Panc1 (cell line): ENCODE data around the gene TBC1D2B. TPM values are rescaled to one million over a fixed set of nuclear protein-coding genes. Genes with fewer than 3 reads are reported as not detected.

Experiments
- ATAC-seq: fragments of 200-7000 bp; cut with Tn5 transposase; 2 replicates; pipeline ENCODE4 v1.9.1; 2020; ENCODE audit warnings: mild to moderate bottlenecking, moderate library complexity
- BruUV-seq: library from RNA; stranded (reverse); fragments of 400-500 nt; replicated peaks from 2 replicates; lab custom pipeline; 2021; lab: Mats Ljungman, UMichigan
- CTCF ChIA-PET: fragments of 300-600 bp; sonication (Branson Sonifier 250); formaldehyde crosslinking; loops from one replicate; lab custom pipeline; 2022; ENCODE audit warnings: antibody characterized with exemption; lab: Charles Lee
- POLR2A ChIA-PET: fragments of 300-600 bp; sonication (Branson Sonifier 250); formaldehyde crosslinking; loops from one replicate; lab custom pipeline; 2022; ENCODE audit warnings: antibody characterized with exemption; lab: Charles Lee
- DNase-seq: peaks from one replicate; pipeline ENCODE4 v3.0.0-alpha.2; 2010; ENCODE audit warnings: low read depth, low spot score
- H3K27ac ChIP-seq: 2 replicates; pipeline ENCODE4 v1.5.1; 2011; ENCODE audit warnings: mild to moderate bottlenecking, low read length, inconsistent platforms
- H3K27me3 ChIP-seq: fragments of 200-500 bp; sonication (Bioruptor generic); 2 replicates; pipeline ENCODE4 v1.6.0; 2014; ENCODE audit warnings: low read length, inconsistent platforms; ENCODE audit not compliant: control insufficient read depth, insufficient read depth
- H3K36me3 ChIP-seq: fragments of 200-500 bp; sonication (Bioruptor generic); 2 replicates; pipeline ENCODE4 v1.5.1; 2014; ENCODE audit warnings: inconsistent platforms, mild to moderate bottlenecking, low read length, moderate library complexity; ENCODE audit not compliant: control insufficient read depth, insufficient read depth
- H3K4me1 ChIP-seq: 2 replicates; pipeline ENCODE4 v1.5.1; 2011; ENCODE audit warnings: inconsistent platforms, mild to moderate bottlenecking, low read length, moderate library complexity; ENCODE audit not compliant: control insufficient read depth, insufficient read depth
- H3K4me3 ChIP-seq, 2 experiments: 2 replicates each; pipeline ENCODE4 v1.5.1; 2011 to 2012; ENCODE audit warnings: low read depth in 2 of 2, low read length in 2 of 2, mild to moderate bottlenecking in 2 of 2, inconsistent platforms in 1 of 2, moderate library complexity in 1 of 2
- H3K9me3 ChIP-seq: fragments of 200-500 bp; sonication (Bioruptor generic); 2 replicates; pipeline ENCODE4 v1.5.1; 2014; ENCODE audit warnings: low read depth, mild to moderate bottlenecking, inconsistent platforms, low read length, moderate library complexity; ENCODE audit not compliant: control insufficient read depth, insufficient read depth
- POLR2AphosphoS5 ChIP-seq: IDR thresholded peaks from 2 replicates; pipeline ENCODE4 v1.6.1; 2012; ENCODE audit warnings: mild to moderate bottlenecking, low read depth, low read length, moderate library complexity
- SIN3A ChIP-seq: IDR thresholded peaks from 2 replicates; pipeline ENCODE4 v1.6.1; 2012; ENCODE audit warnings: low read depth, mild to moderate bottlenecking, low read length, moderate library complexity, borderline replicate concordance; ENCODE audit not compliant: insufficient read depth
- TCF7L2 ChIP-seq: IDR thresholded peaks from 2 replicates; pipeline ENCODE4 v1.6.1; 2011; ENCODE audit warnings: mild to moderate bottlenecking, low read depth, low read length, inconsistent platforms
- in situ Hi-C: cut with HindIII; loops from 2 replicates; pipeline ENCODE4 v1.10.0; 2016; ENCODE audit warnings: low sequenced_read_pairs, low pct_unique_long_range_greater_than_20kb
- intact Hi-C: fragments of 100-400 bp; cut with micrococcal nuclease; formaldehyde crosslinking; loops from one replicate; pipeline ENCODE4 v1.10.0; 2022; ENCODE audit not compliant: unreplicated experiment
- total RNA-seq: library from RNA; stranded (reverse); gene quantifications from one replicate; pipeline ENCODE4 v1.2.1, GENCODE V29; 2021; ENCODE audit not compliant: unreplicated experiment
- TF ChIP-seq, protein P1 (sequence below): fragments of 450-650 bp; IDR thresholded peaks from 2 replicates; pipeline ENCODE4 v1.5.1; 2017; ENCODE audit warnings: mild to moderate bottlenecking
- TF ChIP-seq, protein P2 (sequence below), 2 experiments: IDR thresholded peaks; 2 replicates each; pipeline ENCODE4 v1.6.1; 2011 to 2012; ENCODE audit warnings: low read depth in 2 of 2, control low read depth in 1 of 2, low read length in 1 of 2, mild to moderate bottlenecking in 1 of 2, moderate library complexity in 1 of 2; ENCODE audit not compliant: insufficient read depth in 1 of 2

The TBC1D2B gene
- total RNA-seq, 1 experiment from 2014 or later: 59.3 TPM

DNA sequence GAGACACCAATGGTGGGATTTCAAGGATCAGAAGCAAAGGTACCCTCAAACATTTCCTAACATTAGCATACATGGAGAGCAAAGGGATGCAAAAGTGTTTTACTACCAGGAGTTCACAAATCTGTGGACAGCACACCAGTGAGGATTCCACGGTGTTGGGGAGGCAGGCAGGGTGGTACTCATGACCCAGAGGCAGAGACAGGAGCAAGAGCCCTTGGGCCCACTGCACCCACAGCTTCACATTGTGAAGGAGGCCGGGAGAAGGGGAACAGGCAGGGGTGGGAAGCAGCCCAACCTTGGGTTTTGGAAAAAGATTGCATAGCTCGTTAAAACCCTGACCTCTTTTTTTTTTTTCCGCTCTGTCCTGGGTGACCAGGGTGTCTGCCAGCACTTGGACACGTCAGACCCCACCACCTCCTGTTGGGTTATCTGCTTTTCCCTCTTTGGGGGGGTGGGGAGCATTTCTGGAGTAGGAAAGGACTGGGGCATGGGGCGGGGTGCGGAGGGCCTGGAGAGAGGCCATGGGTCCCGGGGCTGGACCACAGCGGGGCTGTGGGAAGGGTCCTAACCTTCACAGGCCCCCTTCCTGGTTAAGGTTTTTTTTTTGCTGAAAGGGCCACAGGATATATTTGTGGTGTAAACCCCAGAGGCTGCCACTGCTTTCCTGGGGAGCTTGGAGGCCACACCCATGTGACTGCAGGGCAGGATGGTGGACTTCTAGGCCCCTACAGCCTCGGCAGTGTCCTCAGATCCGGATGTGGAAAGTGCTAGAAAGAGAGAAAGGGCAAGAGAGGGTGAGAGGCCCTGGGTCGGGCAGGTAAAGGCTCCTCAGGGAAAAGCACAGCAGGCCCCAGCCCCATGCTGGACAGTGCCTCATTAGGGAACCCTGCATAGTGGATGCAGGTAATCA is 27.3 kb upstream of the TBC1D2B start:
- no peaks in the 10 kb centered on the region for H3K9me3 ChIP-seq
- no peak overlapping the region for H3K27ac ChIP-seq
- intact Hi-C loops (no loop called here), in situ Hi-C loops (no loop called here)
- no peaks in the 10 kb centered on the region for H3K27me3 ChIP-seq
- no peaks in the 10 kb centered on the region for H3K36me3 ChIP-seq
- no peak overlapping the region for H3K4me3 ChIP-seq
- ChIA-PET CTCF (interaction anchor here (0.7 kb wide), 1 partner anchor 146 kb away, joined by 4 read pairs; no protein-coding TSS in a partner anchor), POLR2A (interaction anchor here (0.7 kb wide), 1 partner anchor 70 kb away, joined by 4 read pairs; no protein-coding TSS in a partner anchor)
- DNase-seq (no peak), ATAC-seq (no peak)
- H3K4me1 ChIP-seq: no peaks in the 10 kb centered on the region
- BruUV-seq: no TSS peak
- TF ChIP-seq, protein P1, sequence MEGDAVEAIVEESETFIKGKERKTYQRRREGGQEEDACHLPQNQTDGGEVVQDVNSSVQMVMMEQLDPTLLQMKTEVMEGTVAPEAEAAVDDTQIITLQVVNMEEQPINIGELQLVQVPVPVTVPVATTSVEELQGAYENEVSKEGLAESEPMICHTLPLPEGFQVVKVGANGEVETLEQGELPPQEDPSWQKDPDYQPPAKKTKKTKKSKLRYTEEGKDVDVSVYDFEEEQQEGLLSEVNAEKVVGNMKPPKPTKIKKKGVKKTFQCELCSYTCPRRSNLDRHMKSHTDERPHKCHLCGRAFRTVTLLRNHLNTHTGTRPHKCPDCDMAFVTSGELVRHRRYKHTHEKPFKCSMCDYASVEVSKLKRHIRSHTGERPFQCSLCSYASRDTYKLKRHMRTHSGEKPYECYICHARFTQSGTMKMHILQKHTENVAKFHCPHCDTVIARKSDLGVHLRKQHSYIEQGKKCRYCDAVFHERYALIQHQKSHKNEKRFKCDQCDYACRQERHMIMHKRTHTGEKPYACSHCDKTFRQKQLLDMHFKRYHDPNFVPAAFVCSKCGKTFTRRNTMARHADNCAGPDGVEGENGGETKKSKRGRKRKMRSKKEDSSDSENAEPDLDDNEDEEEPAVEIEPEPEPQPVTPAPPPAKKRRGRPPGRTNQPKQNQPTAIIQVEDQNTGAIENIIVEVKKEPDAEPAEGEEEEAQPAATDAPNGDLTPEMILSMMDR: no peak
- TF ChIP-seq, protein P2, sequence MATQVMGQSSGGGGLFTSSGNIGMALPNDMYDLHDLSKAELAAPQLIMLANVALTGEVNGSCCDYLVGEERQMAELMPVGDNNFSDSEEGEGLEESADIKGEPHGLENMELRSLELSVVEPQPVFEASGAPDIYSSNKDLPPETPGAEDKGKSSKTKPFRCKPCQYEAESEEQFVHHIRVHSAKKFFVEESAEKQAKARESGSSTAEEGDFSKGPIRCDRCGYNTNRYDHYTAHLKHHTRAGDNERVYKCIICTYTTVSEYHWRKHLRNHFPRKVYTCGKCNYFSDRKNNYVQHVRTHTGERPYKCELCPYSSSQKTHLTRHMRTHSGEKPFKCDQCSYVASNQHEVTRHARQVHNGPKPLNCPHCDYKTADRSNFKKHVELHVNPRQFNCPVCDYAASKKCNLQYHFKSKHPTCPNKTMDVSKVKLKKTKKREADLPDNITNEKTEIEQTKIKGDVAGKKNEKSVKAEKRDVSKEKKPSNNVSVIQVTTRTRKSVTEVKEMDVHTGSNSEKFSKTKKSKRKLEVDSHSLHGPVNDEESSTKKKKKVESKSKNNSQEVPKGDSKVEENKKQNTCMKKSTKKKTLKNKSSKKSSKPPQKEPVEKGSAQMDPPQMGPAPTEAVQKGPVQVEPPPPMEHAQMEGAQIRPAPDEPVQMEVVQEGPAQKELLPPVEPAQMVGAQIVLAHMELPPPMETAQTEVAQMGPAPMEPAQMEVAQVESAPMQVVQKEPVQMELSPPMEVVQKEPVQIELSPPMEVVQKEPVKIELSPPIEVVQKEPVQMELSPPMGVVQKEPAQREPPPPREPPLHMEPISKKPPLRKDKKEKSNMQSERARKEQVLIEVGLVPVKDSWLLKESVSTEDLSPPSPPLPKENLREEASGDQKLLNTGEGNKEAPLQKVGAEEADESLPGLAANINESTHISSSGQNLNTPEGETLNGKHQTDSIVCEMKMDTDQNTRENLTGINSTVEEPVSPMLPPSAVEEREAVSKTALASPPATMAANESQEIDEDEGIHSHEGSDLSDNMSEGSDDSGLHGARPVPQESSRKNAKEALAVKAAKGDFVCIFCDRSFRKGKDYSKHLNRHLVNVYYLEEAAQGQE (IDR thresholded peaks at IDR 0.05; ENCODE audit: insufficient read depth in 1 of 2, low read depth in 2 of 2, low read length in 1 of 2): no peak
- TF ChIP-seq POLR2AphosphoS5 (no peak), SIN3A (no peak), TCF7L2 (no peak)

DNA sequence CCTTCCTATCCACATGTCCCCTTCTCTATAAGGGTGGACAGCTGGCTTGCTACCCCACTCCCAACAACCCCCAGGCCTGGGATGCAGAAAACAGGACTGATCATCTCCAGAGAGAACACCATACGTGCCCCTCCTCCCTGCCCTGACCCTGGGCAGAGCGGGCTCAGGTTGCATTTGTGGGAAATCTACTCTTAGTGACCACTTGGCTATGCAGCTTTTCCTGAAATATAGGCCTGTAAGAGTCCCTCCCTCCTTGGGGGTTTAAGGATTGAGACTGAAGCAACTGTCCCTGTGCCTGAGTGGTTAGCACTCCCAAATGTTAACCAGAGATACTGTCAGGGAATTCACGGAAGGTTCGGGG is 26.6 kb upstream of the TBC1D2B start:
- no peak for ATAC-seq
- no peak for DNase-seq
- CTCF ChIA-PET: no interaction called here
- BruUV-seq: no TSS peak
- intact Hi-C loops: no loop called here
- no peaks in the 10 kb centered on the region for H3K27me3 ChIP-seq
- no peak overlapping the region for H3K27ac ChIP-seq
- in situ Hi-C loops: no loop called here
- H3K9me3 ChIP-seq: no peaks in the 10 kb centered on the region
- no peaks in the 10 kb centered on the region for H3K4me1 ChIP-seq
- no peak overlapping the region for H3K4me3 ChIP-seq
- TF ChIP-seq POLR2AphosphoS5: no peak
- TF ChIP-seq, protein P2 (IDR thresholded peaks at IDR 0.05; ENCODE audit: insufficient read depth in 1 of 2, low read depth in 2 of 2, low read length in 1 of 2): no peak
- no peak for TF ChIP-seq SIN3A
- no peak for TF ChIP-seq TCF7L2
- TF ChIP-seq, protein P1: no peak
- POLR2A ChIA-PET: no interaction called here
- no peaks in the 10 kb centered on the region for H3K36me3 ChIP-seq
